Measurements from ENCODE around the gene CTRB1.
A peak's percentile ranks its signal among the peaks of the same experiment; 100 is the strongest.

The CTRB1 gene

DNA sequence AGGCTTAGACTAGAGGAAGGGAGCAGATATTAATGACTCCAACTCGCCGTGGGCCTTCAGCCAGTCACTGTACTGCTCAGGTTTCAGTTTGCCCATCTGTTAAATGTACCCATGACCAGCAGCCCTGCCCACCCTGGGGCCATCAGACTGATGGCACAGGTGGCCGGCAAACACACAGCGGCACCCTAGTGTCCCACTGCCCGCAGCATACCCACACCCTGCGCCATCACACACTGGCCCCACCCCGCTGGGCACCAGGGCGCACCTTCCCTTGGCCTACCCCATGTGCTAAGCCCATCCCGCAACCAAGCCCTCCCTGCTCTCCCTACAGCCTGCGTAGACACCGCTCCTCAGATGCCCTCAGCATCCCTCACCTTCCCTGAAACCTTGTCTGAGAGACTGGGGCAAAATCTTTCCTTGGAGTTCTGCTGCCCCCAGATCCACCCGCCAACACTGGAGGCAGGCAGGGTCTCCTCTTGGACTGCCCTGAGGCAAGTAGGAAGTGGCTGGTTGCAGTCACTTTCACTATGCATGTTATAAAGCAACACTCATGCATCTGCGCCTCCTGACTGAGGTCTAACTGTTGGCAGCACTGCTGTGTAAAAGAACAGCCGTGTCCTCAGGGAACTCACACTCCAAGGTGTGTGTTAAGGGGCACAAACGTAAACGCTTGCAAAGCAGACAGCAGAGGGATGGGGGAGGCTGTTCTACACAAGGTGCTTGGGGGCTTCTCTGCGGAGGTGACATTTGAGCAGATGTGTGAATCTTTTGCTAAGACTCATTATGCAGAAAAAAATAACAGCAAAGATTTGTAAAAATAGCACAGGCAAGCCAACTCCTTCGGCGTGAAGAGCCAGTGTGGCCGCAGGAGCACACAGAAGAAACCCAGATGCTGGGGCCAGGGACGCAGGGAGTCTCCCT, 39.4 kb downstream of the CTRB1 start:
- H3K36me3 ChIP-seq (ENCODE audit: insufficient read depth, low read length) = no peaks in the 10 kb centered on the region
- no peak overlapping the region for H3K4me3 ChIP-seq (ENCODE audit: low read depth, low read length)
- peaks cover 94% of the 10 kb centered on the region for H3K79me2 ChIP-seq (ENCODE audit: control insufficient read depth, insufficient read depth, low read length, unreplicated experiment)
- no peak overlapping the region for H3K27ac ChIP-seq (ENCODE audit: low read depth, low read length)
- H2AFZ ChIP-seq (ENCODE audit: low read length, unreplicated experiment) = no peak overlapping the region
- peaks cover 70% of the 10 kb centered on the region for H3K4me1 ChIP-seq (ENCODE audit: control insufficient read depth, insufficient read depth, low read length, unreplicated experiment)
- H3K27me3 ChIP-seq (ENCODE audit: insufficient read depth, low read length) = no peaks in the 10 kb centered on the region

DNA sequence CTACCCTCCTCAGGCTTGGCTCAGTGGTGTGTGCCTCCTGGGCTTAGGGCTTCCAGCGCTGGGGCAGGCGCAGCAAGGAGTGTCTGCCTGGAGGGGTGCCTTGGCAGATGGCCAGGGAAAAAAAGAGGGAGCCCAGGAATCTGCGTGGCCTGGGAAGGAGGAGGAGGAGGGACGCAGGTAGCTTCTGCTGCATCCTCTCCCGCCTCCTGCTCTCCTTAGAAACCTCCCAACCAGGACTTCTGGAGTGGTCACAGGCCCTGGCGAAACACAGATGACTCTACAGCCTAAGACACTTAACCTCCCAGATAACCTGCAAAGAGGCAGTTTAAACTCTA, 40.0 kb downstream of the CTRB1 start:
- Histone ChIP-seq H3K4me1 (ENCODE audit: control insufficient read depth, insufficient read depth, low read length, unreplicated experiment) (peaks cover 70% of the 10 kb centered on the region), H3K27ac (ENCODE audit: low read depth, low read length) (no peak overlapping the region), H3K4me3 (ENCODE audit: low read depth, low read length) (no peak overlapping the region), H3K79me2 (ENCODE audit: control insufficient read depth, insufficient read depth, low read length, unreplicated experiment) (peaks cover 95% of the 10 kb centered on the region), H3K27me3 (ENCODE audit: insufficient read depth, low read length) (no peaks in the 10 kb centered on the region), H2AFZ (ENCODE audit: low read length, unreplicated experiment) (no peak overlapping the region), H3K36me3 (ENCODE audit: insufficient read depth, low read length) (no peaks in the 10 kb centered on the region)

DNA sequence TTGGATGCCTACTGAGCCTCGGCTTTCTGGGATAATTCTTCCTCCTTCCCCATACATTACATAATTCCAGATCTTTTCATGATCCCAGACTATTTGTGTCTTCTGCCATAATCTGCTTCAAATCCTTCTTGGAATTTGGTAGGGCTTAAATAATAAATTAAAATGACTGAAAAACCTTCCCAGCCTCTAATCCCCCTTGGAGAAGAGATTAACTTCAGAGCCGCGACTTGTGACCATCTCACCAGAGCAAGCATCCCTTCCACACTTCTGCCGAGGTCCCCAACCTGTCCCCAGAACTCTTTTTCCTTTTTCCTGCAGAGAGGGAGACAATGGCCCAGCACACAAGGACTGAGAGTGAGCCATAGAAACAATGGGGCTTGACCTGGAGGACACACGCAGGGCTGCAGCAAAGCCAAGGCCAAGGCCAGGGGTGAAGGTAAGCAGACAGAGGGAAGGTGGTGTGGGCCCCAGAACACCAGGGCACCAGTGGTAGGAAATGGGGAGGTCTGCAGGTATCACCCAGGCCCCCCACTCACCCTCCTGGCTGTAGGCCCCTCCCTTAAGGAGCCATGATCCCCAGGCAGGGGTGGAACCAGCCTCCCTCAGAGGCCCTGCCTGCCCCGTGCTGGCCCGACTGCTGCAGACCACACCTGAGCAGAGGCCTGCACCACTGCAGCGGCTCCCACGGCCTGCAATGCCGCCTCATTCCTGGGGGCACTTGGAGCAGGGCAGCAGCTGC, 42.2 kb downstream of the CTRB1 start:
- no peak overlapping the region for H3K27ac ChIP-seq (ENCODE audit: low read depth, low read length)
- H3K36me3 ChIP-seq (ENCODE audit: insufficient read depth, low read length) = no peaks in the 10 kb centered on the region
- peaks cover 56% of the 10 kb centered on the region for H3K4me1 ChIP-seq (ENCODE audit: control insufficient read depth, insufficient read depth, low read length, unreplicated experiment)
- no peak overlapping the region for H2AFZ ChIP-seq (ENCODE audit: low read length, unreplicated experiment)
- no peak overlapping the region for H3K4me3 ChIP-seq (ENCODE audit: low read depth, low read length)
- H3K79me2 ChIP-seq (ENCODE audit: control insufficient read depth, insufficient read depth, low read length, unreplicated experiment) = peaks cover 95% of the 10 kb centered on the region
- no peaks in the 10 kb centered on the region for H3K27me3 ChIP-seq (ENCODE audit: insufficient read depth, low read length)

DNA sequence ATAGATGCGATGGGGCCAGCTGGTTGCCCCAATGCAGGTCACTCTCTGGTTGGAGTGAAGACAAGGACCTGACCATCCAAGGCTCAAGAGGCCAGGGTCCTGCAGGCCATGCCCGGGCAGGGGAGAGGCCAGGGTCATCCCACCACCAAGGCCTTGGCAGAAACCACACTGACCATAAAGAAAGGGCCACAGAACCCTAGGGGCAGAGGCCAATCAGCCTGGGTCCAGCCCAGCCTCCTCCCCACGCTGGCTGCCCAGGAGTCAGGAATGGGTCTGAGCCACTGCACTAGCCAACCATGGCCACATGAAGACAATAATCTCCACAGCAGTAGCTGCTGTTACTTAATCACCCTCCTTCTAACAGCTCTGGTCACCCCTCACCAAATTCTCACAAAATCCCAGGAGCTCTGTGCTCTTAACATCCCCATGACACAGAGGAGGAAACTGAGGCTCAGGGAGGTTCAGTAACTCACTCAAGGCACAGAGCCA, 42.8 kb downstream of the CTRB1 start:
- H3K27me3 ChIP-seq (ENCODE audit: insufficient read depth, low read length) = no peaks in the 10 kb centered on the region
- H3K36me3 ChIP-seq (ENCODE audit: insufficient read depth, low read length) = no peaks in the 10 kb centered on the region

DNA sequence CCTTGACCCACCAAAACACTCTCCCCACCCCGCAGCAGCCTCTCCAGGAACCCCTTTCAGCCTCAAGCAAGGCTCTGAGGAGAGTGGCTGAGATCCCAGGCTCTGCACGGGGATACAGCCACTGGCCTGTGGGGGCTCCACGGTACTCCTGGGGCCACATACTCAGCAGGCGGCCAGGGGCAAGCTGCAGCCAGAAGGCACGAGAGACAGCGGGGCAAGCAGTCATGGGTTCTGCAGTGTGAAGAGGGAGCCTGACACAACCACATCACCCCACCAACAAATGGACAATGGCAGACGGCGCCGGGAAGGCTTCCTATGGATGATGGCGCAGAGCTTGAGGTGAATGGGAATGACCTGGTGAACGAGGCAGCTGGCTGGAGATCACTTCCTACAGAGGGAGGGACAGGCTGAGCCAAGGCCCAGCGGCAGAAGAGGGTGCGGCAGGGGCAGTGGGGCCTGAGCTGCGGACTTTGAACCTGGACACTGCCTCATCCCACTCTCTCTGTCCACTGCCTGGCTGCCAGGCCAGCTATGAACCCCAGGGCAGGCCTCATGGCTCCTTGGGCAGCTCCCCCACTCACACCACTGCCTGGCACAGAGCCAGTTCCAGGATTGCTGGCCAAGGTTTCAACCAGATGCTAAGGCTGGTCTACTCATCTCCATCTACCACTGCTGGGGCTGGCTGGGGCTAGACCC, 43.5 kb downstream of the CTRB1 start:
- H3K36me3 ChIP-seq (ENCODE audit: insufficient read depth, low read length) = no peaks in the 10 kb centered on the region
- H3K79me2 ChIP-seq (ENCODE audit: control insufficient read depth, insufficient read depth, low read length, unreplicated experiment) = peaks cover 83% of the 10 kb centered on the region
- no peak overlapping the region for H3K27ac ChIP-seq (ENCODE audit: low read depth, low read length)
- H3K4me3 ChIP-seq (ENCODE audit: low read depth, low read length) = 0 out of 2 replicates have a peak overlapping the region, but pooled peaks have one; percentile 40
- H3K27me3 ChIP-seq (ENCODE audit: insufficient read depth, low read length) = no peaks in the 10 kb centered on the region
- H3K4me1 ChIP-seq (ENCODE audit: control insufficient read depth, insufficient read depth, low read length, unreplicated experiment) = peaks cover 51% of the 10 kb centered on the region
- H2AFZ ChIP-seq (ENCODE audit: low read length, unreplicated experiment) = no peak overlapping the region

More for the DNA sequence above, 42.8 kb downstream of the CTRB1 start:
- no peak overlapping the region for H2AFZ ChIP-seq (ENCODE audit: low read length, unreplicated experiment)
- peaks cover 54% of the 10 kb centered on the region for H3K4me1 ChIP-seq (ENCODE audit: control insufficient read depth, insufficient read depth, low read length, unreplicated experiment)
- peaks cover 89% of the 10 kb centered on the region for H3K79me2 ChIP-seq (ENCODE audit: control insufficient read depth, insufficient read depth, low read length, unreplicated experiment)
- H3K4me3 ChIP-seq (ENCODE audit: low read depth, low read length) = no peak overlapping the region
- no peak overlapping the region for H3K27ac ChIP-seq (ENCODE audit: low read depth, low read length)

DNA sequence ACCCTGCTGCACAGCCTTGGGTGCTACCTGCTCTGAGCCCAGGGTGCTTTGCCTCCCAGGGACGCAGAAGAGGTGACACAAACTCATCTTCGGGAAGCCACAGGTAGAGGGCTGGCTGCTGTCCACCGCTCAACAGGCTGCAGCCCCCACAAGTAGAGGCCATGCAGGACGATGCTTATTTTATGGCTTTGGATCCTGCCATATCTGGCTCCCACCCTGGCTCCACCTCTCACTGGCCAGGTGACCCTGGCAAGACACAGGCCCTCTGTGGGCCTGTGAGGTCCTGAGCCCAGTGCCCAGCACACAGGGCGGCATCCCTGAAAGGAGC, 44.0 kb downstream of the CTRB1 start:
- H3K4me1 ChIP-seq (ENCODE audit: control insufficient read depth, insufficient read depth, low read length, unreplicated experiment) = peaks cover 51% of the 10 kb centered on the region
- no peak overlapping the region for H3K27ac ChIP-seq (ENCODE audit: low read depth, low read length)
- no peaks in the 10 kb centered on the region for H3K27me3 ChIP-seq (ENCODE audit: insufficient read depth, low read length)
- no peaks in the 10 kb centered on the region for H3K36me3 ChIP-seq (ENCODE audit: insufficient read depth, low read length)
- 0 out of 2 replicates have a peak overlapping the region, but pooled peaks have one; percentile 99 for H3K4me3 ChIP-seq (ENCODE audit: low read depth, low read length)
- H3K79me2 ChIP-seq (ENCODE audit: control insufficient read depth, insufficient read depth, low read length, unreplicated experiment) = peaks cover 78% of the 10 kb centered on the region
- no peak overlapping the region for H2AFZ ChIP-seq (ENCODE audit: low read length, unreplicated experiment)

DNA sequence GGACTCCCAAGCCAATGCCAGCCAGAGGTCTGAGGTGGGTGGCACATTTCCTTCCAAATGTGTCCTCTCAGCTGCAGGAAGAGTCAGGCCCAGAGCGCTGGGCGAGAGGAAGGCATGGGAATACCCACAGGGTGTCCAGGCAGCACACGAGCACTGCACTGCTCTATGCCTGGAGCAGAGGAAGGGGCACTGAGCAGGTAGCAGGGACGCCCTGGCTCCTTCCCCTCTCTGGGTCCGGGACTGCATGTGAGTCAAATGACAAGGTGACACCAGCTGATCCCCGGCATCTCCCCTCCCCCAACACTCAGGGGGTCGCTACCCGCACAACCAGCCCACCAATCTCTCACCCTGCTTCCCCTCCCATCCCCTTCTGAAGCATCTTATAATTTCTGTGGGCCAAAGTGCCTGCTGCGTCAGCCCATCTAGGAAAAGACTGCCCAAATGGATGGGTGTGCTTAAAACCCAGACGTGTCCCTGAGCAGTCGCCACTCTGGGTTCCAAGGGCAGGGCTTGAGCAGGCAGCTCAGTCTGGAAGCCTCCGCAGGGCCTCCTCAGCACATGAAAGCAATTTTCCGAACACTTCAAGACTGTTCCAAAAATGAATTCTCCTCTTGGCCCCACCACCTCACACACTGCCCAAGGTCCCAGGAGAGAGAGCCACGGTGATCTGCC, 44.6 kb downstream of the CTRB1 start:
- H3K79me2 ChIP-seq (ENCODE audit: control insufficient read depth, insufficient read depth, low read length, unreplicated experiment) = peaks cover 71% of the 10 kb centered on the region
- H2AFZ ChIP-seq (ENCODE audit: low read length, unreplicated experiment) = no peak overlapping the region
- H3K4me1 ChIP-seq (ENCODE audit: control insufficient read depth, insufficient read depth, low read length, unreplicated experiment) = peaks cover 49% of the 10 kb centered on the region
- H3K27ac ChIP-seq (ENCODE audit: low read depth, low read length) = peak overlapping the region; percentile 82
- no peaks in the 10 kb centered on the region for H3K27me3 ChIP-seq (ENCODE audit: insufficient read depth, low read length)
- no peaks in the 10 kb centered on the region for H3K36me3 ChIP-seq (ENCODE audit: insufficient read depth, low read length)
- peak overlapping the region; percentile 99 for H3K4me3 ChIP-seq (ENCODE audit: low read depth, low read length)

DNA sequence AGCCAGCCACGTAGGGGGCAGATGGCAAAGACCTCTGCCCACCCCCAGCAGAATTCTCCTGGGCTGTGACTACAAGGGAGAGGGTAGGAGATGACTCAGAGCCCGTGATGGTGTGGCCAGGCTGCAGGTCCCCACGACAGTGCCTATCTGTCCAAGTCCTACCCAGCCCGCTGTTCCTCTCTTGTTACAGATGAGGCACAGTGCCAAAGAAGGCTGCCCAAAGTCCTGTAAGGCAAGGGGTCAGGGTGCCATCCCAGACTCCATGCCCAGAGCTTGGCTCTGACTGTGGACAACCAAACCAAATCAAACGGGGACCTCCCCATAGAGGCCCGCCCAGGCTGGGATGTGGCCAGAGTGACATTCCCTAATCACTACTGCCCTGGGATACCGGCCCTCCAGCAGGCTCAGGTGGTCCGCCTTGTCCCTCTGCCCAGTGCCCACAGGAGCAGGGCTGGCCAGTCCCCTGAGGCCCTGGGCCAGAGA, 45.2 kb downstream of the CTRB1 start:
- H3K27ac ChIP-seq (ENCODE audit: low read depth, low read length) = peak overlapping the region; percentile 82
- H3K27me3 ChIP-seq (ENCODE audit: insufficient read depth, low read length) = no peaks in the 10 kb centered on the region
- H3K79me2 ChIP-seq (ENCODE audit: control insufficient read depth, insufficient read depth, low read length, unreplicated experiment) = peaks cover 65% of the 10 kb centered on the region

DNA sequence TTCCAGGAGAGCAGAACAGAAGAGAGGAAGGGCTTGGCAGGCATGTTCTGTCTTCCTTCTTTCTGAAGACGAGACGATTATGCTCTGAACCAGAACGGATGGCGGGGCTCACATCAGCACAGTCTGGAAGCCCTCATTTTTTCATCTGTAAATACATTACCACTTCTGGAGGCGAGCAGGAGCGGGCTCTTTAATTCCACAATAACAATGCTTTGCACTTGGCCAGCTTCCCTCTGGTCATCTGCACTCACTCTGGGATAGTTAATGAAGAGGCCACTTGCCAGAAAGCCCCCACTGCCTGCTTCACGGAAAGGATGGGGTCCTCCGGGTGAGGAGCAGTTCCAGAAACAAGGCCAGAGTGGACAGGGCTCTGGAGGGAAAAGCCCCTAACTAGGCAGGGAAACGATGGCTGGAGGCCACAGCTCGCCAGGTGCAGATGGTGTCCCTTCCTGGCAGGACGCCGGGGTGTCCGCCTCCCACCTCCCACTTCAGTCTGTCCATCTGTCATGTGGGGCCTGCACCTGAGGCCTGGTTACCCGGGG, 45.7 kb downstream of the CTRB1 start:
- no peaks in the 10 kb centered on the region for H3K36me3 ChIP-seq (ENCODE audit: insufficient read depth, low read length)
- H3K27ac ChIP-seq (ENCODE audit: low read depth, low read length) = peak overlapping the region; percentile 82
- H3K4me1 ChIP-seq (ENCODE audit: control insufficient read depth, insufficient read depth, low read length, unreplicated experiment) = peaks cover 43% of the 10 kb centered on the region
- H3K79me2 ChIP-seq (ENCODE audit: control insufficient read depth, insufficient read depth, low read length, unreplicated experiment) = peaks cover 60% of the 10 kb centered on the region
- H3K27me3 ChIP-seq (ENCODE audit: insufficient read depth, low read length) = no peaks in the 10 kb centered on the region
- H3K4me3 ChIP-seq (ENCODE audit: low read depth, low read length) = peak overlapping the region; percentile 99
- no peak overlapping the region for H2AFZ ChIP-seq (ENCODE audit: low read length, unreplicated experiment)

More for the DNA sequence above, 45.2 kb downstream of the CTRB1 start:
- no peaks in the 10 kb centered on the region for H3K36me3 ChIP-seq (ENCODE audit: insufficient read depth, low read length)
- peaks cover 45% of the 10 kb centered on the region for H3K4me1 ChIP-seq (ENCODE audit: control insufficient read depth, insufficient read depth, low read length, unreplicated experiment)
- peak overlapping the region; percentile 99 for H3K4me3 ChIP-seq (ENCODE audit: low read depth, low read length)
- no peak overlapping the region for H2AFZ ChIP-seq (ENCODE audit: low read length, unreplicated experiment)

Measured in ACC112 (cell line).